ENCODE measurements around the gene FGF14.

DNA sequence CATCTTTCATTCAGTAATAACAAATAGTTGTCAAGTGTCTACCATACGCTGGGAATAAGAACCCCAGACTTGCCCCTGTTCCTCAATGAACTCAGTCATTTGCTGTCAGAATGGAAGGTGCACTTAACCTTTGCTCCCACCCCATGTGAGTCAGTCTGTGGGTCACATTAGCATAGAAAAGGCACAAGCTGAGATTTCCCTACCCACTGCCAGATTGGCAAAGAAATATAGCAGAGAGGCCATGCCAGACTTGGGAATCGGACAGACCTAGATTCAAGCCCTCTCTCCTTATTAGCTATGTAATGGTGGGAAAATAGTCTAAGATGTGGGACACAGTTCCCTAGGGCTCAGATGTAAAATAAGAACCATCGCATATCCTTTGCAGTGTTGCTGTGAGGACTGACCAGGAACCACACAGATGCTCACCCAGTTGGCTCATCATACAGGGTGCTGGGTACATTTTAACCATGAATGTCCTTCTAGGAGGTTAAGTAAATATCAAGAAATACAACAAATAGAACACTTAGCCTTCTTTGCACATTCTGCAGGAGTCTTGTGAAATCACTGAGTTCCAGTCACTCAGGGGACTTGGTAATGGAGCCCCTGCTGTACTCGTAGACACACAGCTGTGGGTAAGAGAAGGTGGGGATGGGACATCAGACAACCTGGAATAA lies 218.2 kb downstream of the FGF14 start:
- no peak for TF ChIP-seq POLR2A (IDR thresholded peaks at IDR 0.05)
- TF ChIP-seq, protein P1, sequence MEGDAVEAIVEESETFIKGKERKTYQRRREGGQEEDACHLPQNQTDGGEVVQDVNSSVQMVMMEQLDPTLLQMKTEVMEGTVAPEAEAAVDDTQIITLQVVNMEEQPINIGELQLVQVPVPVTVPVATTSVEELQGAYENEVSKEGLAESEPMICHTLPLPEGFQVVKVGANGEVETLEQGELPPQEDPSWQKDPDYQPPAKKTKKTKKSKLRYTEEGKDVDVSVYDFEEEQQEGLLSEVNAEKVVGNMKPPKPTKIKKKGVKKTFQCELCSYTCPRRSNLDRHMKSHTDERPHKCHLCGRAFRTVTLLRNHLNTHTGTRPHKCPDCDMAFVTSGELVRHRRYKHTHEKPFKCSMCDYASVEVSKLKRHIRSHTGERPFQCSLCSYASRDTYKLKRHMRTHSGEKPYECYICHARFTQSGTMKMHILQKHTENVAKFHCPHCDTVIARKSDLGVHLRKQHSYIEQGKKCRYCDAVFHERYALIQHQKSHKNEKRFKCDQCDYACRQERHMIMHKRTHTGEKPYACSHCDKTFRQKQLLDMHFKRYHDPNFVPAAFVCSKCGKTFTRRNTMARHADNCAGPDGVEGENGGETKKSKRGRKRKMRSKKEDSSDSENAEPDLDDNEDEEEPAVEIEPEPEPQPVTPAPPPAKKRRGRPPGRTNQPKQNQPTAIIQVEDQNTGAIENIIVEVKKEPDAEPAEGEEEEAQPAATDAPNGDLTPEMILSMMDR (IDR thresholded peaks at IDR 0.05), result no peak
